ENCODE data around the gene SLC41A3. TPM values are rescaled to one million over a fixed set of nuclear protein-coding genes. Genes with fewer than 3 reads are reported as not detected.
"Not testable (repeated sequence)": the region's sequence is repeated elsewhere in the genome, so short reads cannot be mapped to it uniquely, and the experiment has no call there.

The SLC41A3 gene
- total and polyA plus RNA-seq, 2 donors (not counting 1 experiment from before 2014, with no cell fraction given): 49.4 to 52.8 TPM

GRCh38 chr3:126100269-126100633 lies 16.3 kb upstream of the SLC41A3 start:
- no peaks in the 10 kb centered on the region for H3K79me2 ChIP-seq (ENCODE audit: control insufficient read depth, insufficient read depth, low read length)
- H4K20me1 ChIP-seq (ENCODE audit: control insufficient read depth, extremely low read depth, insufficient read depth, low read length): no peaks in the 10 kb centered on the region
- no peak for DNase-seq (ENCODE audit: low read depth in 2 of 2)
- H3K36me3 ChIP-seq (ENCODE audit: control insufficient read depth, insufficient read depth, low read length): no peaks in the 10 kb centered on the region
- no peak overlapping the region for H3K9ac ChIP-seq (ENCODE audit: insufficient read depth, low read length)
- H3K4me2 ChIP-seq (ENCODE audit: extremely low read depth, insufficient read depth, low read length): no peak overlapping the region
- H3K4me1 ChIP-seq (ENCODE audit: control insufficient read depth, extremely low read depth, insufficient read depth, low read length): no peaks in the 10 kb centered on the region
- H3K4me3 ChIP-seq (replicated peaks in 1 of 4; ENCODE audit: control extremely low read depth in 1 of 4, insufficient read depth in 1 of 4, low read depth in 3 of 4, low read length in 4 of 4): no peak overlapping the region
- no peak overlapping the region for H3K27ac ChIP-seq (ENCODE audit: insufficient read depth, low read length)
- TF ChIP-seq EZH2 (IDR thresholded peaks at IDR 0.05; ENCODE audit: low read length, missing control alignments): no peak
- H3K9me3 ChIP-seq (ENCODE audit: control insufficient read depth, insufficient read depth, low read depth, low read length): no peaks in the 10 kb centered on the region
- H3K27me3 ChIP-seq (ENCODE audit: control insufficient read depth, insufficient read depth, low read length): peaks cover 6% of the 10 kb centered on the region
- H2AFZ ChIP-seq (ENCODE audit: low read length): no peak overlapping the region

- no peak overlapping the region for H3K4me3 ChIP-seq (replicated peaks in 1 of 4; ENCODE audit: control extremely low read depth in 1 of 4, insufficient read depth in 1 of 4, low read depth in 3 of 4, low read length in 4 of 4)
- no peaks in the 10 kb centered on the region for H3K36me3 ChIP-seq (ENCODE audit: control insufficient read depth, insufficient read depth, low read length)
- no peak overlapping the region for H3K9ac ChIP-seq (ENCODE audit: insufficient read depth, low read length)
- no peaks in the 10 kb centered on the region for H3K9me3 ChIP-seq (ENCODE audit: control insufficient read depth, insufficient read depth, low read depth, low read length)
- H3K27me3 ChIP-seq (ENCODE audit: control insufficient read depth, insufficient read depth, low read length): peaks cover 6% of the 10 kb centered on the region
- no peak overlapping the region for H2AFZ ChIP-seq (ENCODE audit: low read length)
- no peak for TF ChIP-seq EZH2 (IDR thresholded peaks at IDR 0.05; ENCODE audit: low read length, missing control alignments)
- TF ChIP-seq CTCF (conservative IDR thresholded peaks at IDR 0.05 in 1 of 2, IDR thresholded peaks at IDR 0.05 in 1 of 2; ENCODE audit: low read depth in 1 of 2, low read length in 2 of 2): no peak
- no peak for DNase-seq (ENCODE audit: low read depth in 2 of 2)
- no peaks in the 10 kb centered on the region for H3K4me1 ChIP-seq (ENCODE audit: control insufficient read depth, extremely low read depth, insufficient read depth, low read length)
- no peak overlapping the region for H3K27ac ChIP-seq (ENCODE audit: insufficient read depth, low read length)
- no peaks in the 10 kb centered on the region for H3K79me2 ChIP-seq (ENCODE audit: control insufficient read depth, insufficient read depth, low read length)
- H3K4me2 ChIP-seq (ENCODE audit: extremely low read depth, insufficient read depth, low read length): no peak overlapping the region
- H4K20me1 ChIP-seq (ENCODE audit: control insufficient read depth, extremely low read depth, insufficient read depth, low read length): no peaks in the 10 kb centered on the region
Measured at GRCh38 chr3:126098391-126098858, 14.5 kb upstream of the SLC41A3 start.

GRCh38 chr3:126097801-126098200 lies 13.9 kb upstream of the SLC41A3 start:
- no peak overlapping the region for H3K4me3 ChIP-seq (replicated peaks in 1 of 4; ENCODE audit: control extremely low read depth in 1 of 4, insufficient read depth in 1 of 4, low read depth in 3 of 4, low read length in 4 of 4)
- TF ChIP-seq CTCF (conservative IDR thresholded peaks at IDR 0.05 in 1 of 2, IDR thresholded peaks at IDR 0.05 in 1 of 2; ENCODE audit: low read depth in 1 of 2, low read length in 2 of 2) (no peak), EZH2 (IDR thresholded peaks at IDR 0.05; ENCODE audit: low read length, missing control alignments) (no peak)
- DNase-seq (ENCODE audit: low read depth in 2 of 2): no peak
- no peak overlapping the region for H3K27ac ChIP-seq (ENCODE audit: insufficient read depth, low read length)
- peaks cover 6% of the 10 kb centered on the region for H3K27me3 ChIP-seq (ENCODE audit: control insufficient read depth, insufficient read depth, low read length)
- H2AFZ ChIP-seq (ENCODE audit: low read length): no peak overlapping the region
- no peak overlapping the region for H3K4me2 ChIP-seq (ENCODE audit: extremely low read depth, insufficient read depth, low read length)
- no peaks in the 10 kb centered on the region for H3K79me2 ChIP-seq (ENCODE audit: control insufficient read depth, insufficient read depth, low read length)
- no peaks in the 10 kb centered on the region for H4K20me1 ChIP-seq (ENCODE audit: control insufficient read depth, extremely low read depth, insufficient read depth, low read length)
- no peak overlapping the region for H3K9ac ChIP-seq (ENCODE audit: insufficient read depth, low read length)
- H3K4me1 ChIP-seq (ENCODE audit: control insufficient read depth, extremely low read depth, insufficient read depth, low read length): no peaks in the 10 kb centered on the region
- no peaks in the 10 kb centered on the region for H3K36me3 ChIP-seq (ENCODE audit: control insufficient read depth, insufficient read depth, low read length)
- no peaks in the 10 kb centered on the region for H3K9me3 ChIP-seq (ENCODE audit: control insufficient read depth, insufficient read depth, low read depth, low read length)

- H3K27me3 ChIP-seq (ENCODE audit: control insufficient read depth, insufficient read depth, low read length); H3K4me2 ChIP-seq (ENCODE audit: extremely low read depth, insufficient read depth, low read length); H3K9ac ChIP-seq (ENCODE audit: insufficient read depth, low read length); H3K36me3 ChIP-seq (ENCODE audit: control insufficient read depth, insufficient read depth, low read length); H3K9me3 ChIP-seq (ENCODE audit: control insufficient read depth, insufficient read depth, low read depth, low read length); H3K27ac ChIP-seq (ENCODE audit: insufficient read depth, low read length); H2AFZ ChIP-seq (ENCODE audit: low read length); DNase-seq (ENCODE audit: low read depth in 2 of 2); H3K4me3 ChIP-seq (replicated peaks in 1 of 4; ENCODE audit: control extremely low read depth in 1 of 4, insufficient read depth in 1 of 4, low read depth in 3 of 4, low read length in 4 of 4); H3K79me2 ChIP-seq (ENCODE audit: control insufficient read depth, insufficient read depth, low read length); H4K20me1 ChIP-seq (ENCODE audit: control insufficient read depth, extremely low read depth, insufficient read depth, low read length); H3K4me1 ChIP-seq (ENCODE audit: control insufficient read depth, extremely low read depth, insufficient read depth, low read length): not testable (repeated sequence)
Measured at GRCh38 chr3:126096274-126096673, 12.3 kb upstream of the SLC41A3 start.

- H3K4me1 ChIP-seq (ENCODE audit: control insufficient read depth, extremely low read depth, insufficient read depth, low read length); H3K27me3 ChIP-seq (ENCODE audit: control insufficient read depth, insufficient read depth, low read length); H3K27ac ChIP-seq (ENCODE audit: insufficient read depth, low read length); H3K79me2 ChIP-seq (ENCODE audit: control insufficient read depth, insufficient read depth, low read length); H4K20me1 ChIP-seq (ENCODE audit: control insufficient read depth, extremely low read depth, insufficient read depth, low read length); H3K4me2 ChIP-seq (ENCODE audit: extremely low read depth, insufficient read depth, low read length); DNase-seq (ENCODE audit: low read depth in 2 of 2); H3K9me3 ChIP-seq (ENCODE audit: control insufficient read depth, insufficient read depth, low read depth, low read length); H3K9ac ChIP-seq (ENCODE audit: insufficient read depth, low read length); H3K36me3 ChIP-seq (ENCODE audit: control insufficient read depth, insufficient read depth, low read length); H2AFZ ChIP-seq (ENCODE audit: low read length); H3K4me3 ChIP-seq (replicated peaks in 1 of 4; ENCODE audit: control extremely low read depth in 1 of 4, insufficient read depth in 1 of 4, low read depth in 3 of 4, low read length in 4 of 4): not testable (repeated sequence)
Measured at GRCh38 chr3:126092128-126092527, 8.2 kb upstream of the SLC41A3 start.
